ENCODE results near the gene OGFOD2.
"Not testable (repeated sequence)": the region's sequence is repeated elsewhere in the genome, so short reads cannot be mapped to it uniquely, and the experiment has no call there.

OGFOD2 gene

DNA sequence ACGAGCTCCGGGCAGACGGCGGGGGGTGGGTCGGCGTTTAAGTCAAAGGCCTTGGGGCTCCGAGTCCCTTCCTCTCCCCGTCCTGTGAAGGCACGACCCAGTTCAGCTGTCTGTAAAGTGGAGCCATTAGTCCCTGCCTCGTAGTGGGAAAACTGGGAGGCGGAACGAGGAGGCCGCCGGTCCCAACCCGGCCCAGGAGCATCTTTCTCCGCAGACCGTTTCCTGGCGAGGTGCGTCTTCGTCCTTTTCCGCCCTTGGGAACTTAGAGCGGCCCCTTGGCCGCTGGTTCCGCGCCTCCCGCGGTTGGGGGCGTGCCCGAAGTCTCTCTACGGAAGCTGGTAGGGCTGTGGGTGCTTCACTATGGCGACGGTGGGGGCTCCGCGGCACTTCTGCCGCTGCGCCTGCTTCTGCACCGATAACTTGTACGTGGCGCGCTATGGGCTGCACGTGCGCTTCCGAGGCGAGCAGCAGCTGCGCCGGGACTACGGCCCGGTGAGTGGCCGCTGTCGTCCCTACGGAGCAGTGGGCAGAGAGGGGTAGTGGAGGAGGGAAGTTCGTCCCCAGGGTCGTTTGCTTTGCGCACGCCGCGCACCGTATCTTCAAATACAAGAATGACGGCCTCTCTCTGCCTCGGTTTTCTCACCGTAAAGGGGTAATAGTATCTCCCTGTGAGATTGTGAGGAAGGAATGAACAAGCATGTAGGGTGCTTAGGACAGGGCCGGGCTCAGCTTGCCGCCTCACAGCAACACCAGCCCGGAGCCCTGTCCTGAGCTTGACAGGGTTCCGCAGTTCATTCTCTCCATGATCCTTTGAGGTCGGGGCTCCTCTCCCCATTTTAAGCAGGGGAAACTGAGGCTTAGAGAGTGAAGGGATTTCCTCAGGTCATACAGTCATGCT, at the start of gene OGFOD2:
Gene OGFOD2 (plus strand): TSS at position 353 of the 898 bp plus-strand sequence. CDS start 8 bp downstream, at position 361.
- DNase-seq, result peak; percentile 84

- DNase-seq, result no peak
Observed at GRCh38 chr12:122927756-122928403, 47.2 kb upstream of the OGFOD2 start.

GRCh38 chr12:122928404-122929147, 46.5 kb upstream of the OGFOD2 start:
- DNase-seq, result no peak

GRCh38 chr12:122929148-122929538, 45.9 kb upstream of the OGFOD2 start:
- DNase-seq, result no peak

DNA sequence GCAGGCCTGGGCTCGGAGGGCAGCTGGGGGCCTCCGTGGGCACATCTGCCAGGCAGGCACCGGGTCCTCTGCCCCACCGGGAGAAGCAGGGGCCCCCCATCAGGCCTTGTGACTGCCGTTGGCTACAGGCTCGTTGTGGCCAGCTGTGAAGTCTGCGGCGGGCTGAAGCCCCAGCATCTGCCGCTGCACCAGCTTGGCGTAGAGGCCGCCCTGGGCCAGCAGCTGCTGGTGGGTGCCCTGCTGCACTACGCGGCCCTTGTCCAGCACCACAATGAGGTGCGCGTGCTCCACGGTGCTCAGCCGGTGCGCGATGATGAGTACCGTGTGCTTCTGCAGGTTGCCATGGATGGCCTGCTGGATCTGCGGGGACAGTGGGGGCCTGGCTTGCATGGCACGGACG, 45.2 kb upstream of the OGFOD2 start:
- DNase-seq, result no peak

DNA sequence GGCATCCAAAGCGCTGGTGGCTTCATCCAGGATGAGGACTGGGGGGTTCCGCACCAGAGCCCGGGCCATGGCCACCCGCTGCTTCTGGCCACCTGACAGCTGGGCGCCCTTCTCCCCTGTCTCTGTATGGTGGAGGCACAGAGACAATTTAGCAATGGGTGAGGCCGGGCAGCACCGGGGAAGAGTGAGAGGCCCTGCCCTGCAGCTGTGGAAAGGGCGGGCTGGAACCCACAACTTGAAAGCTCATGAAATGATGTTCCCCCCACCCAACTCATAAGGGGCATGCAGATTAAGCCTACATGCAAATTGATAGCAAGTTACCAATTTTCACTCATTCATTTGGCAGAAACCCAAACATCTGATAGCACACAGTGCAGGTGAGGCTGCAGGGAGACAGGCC, 42.8 kb upstream of the OGFOD2 start:
- DNase-seq, result no peak

DNA sequence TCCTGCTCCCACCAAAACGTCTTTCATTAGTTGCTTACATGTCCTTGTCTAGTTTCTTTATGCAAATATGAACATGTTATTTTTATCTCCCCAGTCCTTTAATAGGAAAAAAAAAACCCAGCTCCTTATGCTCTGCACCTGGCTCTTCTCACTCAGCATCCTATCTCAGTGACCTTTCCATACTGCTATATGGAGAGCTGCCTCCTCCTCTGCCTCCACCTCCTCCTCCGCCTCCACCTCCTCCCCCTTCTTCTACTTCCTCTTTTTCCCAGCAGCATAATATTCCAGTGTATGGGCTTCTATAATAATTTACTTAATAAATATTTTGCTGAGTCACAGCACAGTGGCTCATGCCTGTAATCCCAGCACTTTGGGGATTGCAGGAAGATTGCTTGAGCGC, 40.3 kb upstream of the OGFOD2 start:
- no peak for DNase-seq

- DNase-seq, result no peak
Observed at GRCh38 chr12:122935318-122935717, 39.7 kb upstream of the OGFOD2 start.

- no peak for DNase-seq
Observed at GRCh38 chr12:122937622-122938091, 37.4 kb upstream of the OGFOD2 start.

DNA sequence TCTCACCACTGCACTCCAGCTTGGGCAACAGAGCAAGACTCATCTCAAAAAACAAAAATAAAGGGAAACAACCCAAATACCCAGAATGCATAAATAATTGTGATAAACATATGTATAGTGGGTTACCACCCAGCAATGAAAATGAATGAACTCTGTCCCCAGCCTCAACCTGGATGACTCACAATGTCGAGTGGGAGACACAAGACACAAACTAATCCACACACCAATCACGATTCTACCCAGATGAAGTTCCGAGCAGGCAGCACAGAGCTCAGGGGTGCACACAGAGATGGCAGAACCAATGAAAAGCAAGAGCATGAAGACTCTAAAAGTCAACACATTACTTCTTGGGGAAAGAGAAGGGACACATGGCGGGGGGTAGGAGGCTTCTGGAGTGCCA, 35.9 kb upstream of the OGFOD2 start:
- DNase-seq, result no peak

- not testable (repeated sequence) for DNase-seq
Observed at GRCh38 chr12:122941351-122941750, 33.7 kb upstream of the OGFOD2 start.

GRCh38 chr12:122942637-122943036, 32.4 kb upstream of the OGFOD2 start:
- no peak for DNase-seq

DNA sequence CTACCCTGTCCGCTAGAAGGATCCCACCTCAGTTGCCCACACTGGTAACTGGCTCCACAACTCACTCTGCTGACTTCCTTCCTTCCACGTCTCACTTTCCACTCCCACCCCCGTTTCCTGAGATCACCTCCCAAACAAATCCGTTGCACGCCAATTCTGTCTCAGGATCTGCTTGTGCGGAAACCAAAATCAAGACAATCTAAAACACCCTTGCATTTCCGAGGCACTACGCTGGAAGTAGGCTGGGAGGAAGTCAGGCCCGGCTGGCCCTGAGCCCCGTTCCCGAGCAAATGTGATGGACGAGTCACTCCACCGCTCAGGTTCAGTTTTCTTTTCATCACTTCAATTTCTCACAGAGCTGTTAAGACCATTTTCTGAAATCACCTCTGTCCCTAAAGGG, 31.8 kb upstream of the OGFOD2 start:
- DNase-seq, result no peak

- no peak for DNase-seq
Observed at GRCh38 chr12:122944605-122945592, 30.1 kb upstream of the OGFOD2 start.

GRCh38 chr12:122946690-122947341, 28.2 kb upstream of the OGFOD2 start:
- no peak for DNase-seq

DNA sequence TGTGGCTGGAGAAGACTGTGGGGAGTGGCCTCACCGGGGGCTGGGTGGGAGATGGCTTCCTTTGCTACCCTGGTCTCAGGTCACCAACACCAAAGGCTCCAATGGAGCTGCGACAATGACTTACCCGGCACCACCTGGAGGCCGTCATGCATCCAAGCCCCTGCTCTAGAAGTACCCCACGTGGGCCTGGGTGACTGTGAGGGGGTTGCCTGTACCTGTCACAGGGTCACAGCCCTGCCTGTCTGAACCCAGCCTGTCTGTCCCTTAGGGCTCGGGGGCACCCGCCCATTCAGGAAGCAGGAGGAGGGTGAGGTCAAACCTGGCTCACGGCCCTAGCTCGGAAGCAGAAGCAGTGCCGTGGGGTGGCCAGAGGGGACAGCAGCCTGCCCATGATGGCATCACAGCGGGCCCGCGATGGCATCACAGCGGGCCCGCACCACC, 27.7 kb upstream of the OGFOD2 start:
- no peak for DNase-seq

DNA sequence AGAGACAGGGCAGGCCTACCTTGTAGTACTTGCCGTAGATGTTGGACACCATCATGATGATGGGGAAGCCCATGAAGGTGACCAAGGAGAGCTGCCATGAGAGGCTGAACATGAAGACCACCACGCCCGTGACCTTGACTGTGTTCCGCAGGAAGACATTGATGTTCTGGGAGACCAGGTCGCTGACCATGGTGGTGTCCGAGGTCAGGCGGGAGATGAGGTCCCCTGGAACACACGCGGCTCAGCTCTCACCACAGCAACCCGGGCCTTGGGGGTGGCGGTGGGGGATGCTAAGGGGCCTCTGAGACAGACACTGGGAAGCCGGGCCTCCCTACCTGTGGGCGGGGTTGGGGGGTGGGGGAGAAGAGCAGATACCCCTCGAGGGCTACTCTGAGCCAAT, 26.4 kb upstream of the OGFOD2 start:
- no peak for DNase-seq

- no peak for DNase-seq
Observed at GRCh38 chr12:122949405-122949804, 25.6 kb upstream of the OGFOD2 start.

GRCh38 chr12:122949816-122950675, 25.0 kb upstream of the OGFOD2 start:
- DNase-seq, result no peak

DNA sequence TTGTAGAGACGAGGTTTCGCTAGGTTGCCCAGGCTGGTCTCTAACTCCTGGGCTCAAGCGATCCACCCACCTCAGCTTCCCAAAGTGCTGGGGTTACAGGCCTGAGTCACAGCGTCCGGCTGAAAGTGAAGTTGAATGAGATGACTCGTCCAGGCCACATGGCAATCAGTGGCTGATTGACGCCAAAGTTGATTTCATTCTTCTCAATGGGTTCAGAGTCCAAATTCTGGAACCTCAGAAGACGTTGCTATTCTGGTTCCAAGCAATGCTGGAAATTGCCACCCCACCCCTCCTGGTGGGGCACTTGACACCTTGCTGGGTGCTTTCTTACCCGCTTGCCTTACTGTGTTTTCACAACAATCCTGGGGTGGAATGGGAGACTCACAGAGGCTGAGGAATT, 23.6 kb upstream of the OGFOD2 start:
- DNase-seq, result no peak

Data from NCI-H1092 (cell line).